ENCODE results near the gene ANKRD31.

DNA sequence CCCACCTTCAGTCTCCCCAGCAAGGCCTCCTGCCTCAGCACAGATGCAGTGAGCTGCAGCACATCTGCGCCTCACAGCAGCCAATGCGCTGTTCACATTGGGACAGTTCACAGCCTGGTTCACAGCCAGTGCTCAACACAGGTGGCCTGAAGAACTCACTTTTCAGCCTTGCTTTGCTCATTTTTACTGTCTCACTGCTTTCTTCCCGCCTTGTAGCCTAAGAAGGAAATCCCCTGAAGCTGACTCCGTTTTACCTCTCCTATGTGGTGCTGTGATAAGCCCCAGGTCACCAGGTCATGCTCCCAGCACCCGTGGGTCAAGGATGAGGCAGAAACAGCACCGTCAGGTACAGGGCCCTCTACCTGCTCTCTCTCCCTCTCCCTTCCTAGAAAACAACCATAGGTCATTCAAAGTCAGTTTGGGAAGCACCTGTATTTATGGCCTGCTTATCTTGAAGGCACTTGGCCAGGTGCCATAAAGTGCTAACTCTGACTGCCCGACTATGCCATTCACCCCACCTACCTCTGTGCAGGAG, 185.4 kb downstream of the ANKRD31 start:
- TF ChIP-seq, protein P1, sequence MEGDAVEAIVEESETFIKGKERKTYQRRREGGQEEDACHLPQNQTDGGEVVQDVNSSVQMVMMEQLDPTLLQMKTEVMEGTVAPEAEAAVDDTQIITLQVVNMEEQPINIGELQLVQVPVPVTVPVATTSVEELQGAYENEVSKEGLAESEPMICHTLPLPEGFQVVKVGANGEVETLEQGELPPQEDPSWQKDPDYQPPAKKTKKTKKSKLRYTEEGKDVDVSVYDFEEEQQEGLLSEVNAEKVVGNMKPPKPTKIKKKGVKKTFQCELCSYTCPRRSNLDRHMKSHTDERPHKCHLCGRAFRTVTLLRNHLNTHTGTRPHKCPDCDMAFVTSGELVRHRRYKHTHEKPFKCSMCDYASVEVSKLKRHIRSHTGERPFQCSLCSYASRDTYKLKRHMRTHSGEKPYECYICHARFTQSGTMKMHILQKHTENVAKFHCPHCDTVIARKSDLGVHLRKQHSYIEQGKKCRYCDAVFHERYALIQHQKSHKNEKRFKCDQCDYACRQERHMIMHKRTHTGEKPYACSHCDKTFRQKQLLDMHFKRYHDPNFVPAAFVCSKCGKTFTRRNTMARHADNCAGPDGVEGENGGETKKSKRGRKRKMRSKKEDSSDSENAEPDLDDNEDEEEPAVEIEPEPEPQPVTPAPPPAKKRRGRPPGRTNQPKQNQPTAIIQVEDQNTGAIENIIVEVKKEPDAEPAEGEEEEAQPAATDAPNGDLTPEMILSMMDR (IDR thresholded peaks at IDR 0.05): no peak
- TF ChIP-seq POLR2A (IDR thresholded peaks at IDR 0.05): no peak
